ENCODE data around the gene TOMM70. TPM values are rescaled to one million over a fixed set of nuclear protein-coding genes. Genes with fewer than 3 reads are reported as not detected.
A peak's percentile ranks its signal among the peaks of the same experiment; 100 is the strongest.

Gene TOMM70
- total RNA-seq, 4 donors from 2014 or later = 26.9 to 34.1 (median 31.3) TPM

GRCh38 chr3:100399341-100400071, 1.4 kb downstream of the TOMM70 start:
- no peak for DNase-seq (ENCODE audit: low spot score in 2 of 2)
- Histone ChIP-seq H3K36me3 (no peaks in the 10 kb centered on the region), H3K4me1 (peaks cover 49% of the 10 kb centered on the region), H3K4me3 (peak overlapping the region; percentile 69), H3K9me3 (no peaks in the 10 kb centered on the region), H3K27me3 (no peaks in the 10 kb centered on the region), H3K27ac (no peak overlapping the region)
- WGBS = 41% methylated on average over 9 of the region's 9 CpGs
- TF ChIP-seq POLR2AphosphoS5 (IDR thresholded peaks at IDR 0.05) (no peak), EP300 (IDR thresholded peaks at IDR 0.05) (no peak)

DNA sequence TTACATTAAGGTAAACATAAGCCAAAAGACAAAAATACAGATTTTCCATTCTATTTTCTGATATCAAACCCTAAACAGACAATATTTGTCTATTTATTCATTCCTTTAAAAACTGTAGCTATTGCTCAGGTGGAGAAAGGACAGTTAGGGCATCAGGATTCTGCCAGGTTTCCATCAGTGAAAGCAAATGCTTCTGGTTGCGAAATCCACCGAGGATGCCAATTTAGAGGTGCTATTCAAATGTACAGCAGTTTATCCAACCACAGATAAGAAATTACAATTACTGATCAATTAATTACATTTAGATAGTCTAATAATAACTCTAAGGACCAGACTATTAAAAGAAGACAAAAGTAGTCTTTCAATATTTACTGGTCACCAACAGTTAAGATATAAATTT, 3.9 kb downstream of the TOMM70 start:
- no peak overlapping the region for H3K4me3 ChIP-seq
- H3K27ac ChIP-seq = no peak overlapping the region
- no peaks in the 10 kb centered on the region for H3K36me3 ChIP-seq
- no peaks in the 10 kb centered on the region for H3K27me3 ChIP-seq
- DNase-seq (ENCODE audit: low spot score in 2 of 2) = no peak
- H3K9me3 ChIP-seq = no peaks in the 10 kb centered on the region
- H3K4me1 ChIP-seq = peaks cover 26% of the 10 kb centered on the region
- WGBS = 50% methylated on average over 2 of the region's 2 CpGs
- no peak for TF ChIP-seq CTCF (IDR thresholded peaks at IDR 0.05)
- no peak for TF ChIP-seq POLR2AphosphoS5 (IDR thresholded peaks at IDR 0.05)
- TF ChIP-seq POLR2A (IDR thresholded peaks at IDR 0.05) = no peak
- no peak for TF ChIP-seq EP300 (IDR thresholded peaks at IDR 0.05)

DNA sequence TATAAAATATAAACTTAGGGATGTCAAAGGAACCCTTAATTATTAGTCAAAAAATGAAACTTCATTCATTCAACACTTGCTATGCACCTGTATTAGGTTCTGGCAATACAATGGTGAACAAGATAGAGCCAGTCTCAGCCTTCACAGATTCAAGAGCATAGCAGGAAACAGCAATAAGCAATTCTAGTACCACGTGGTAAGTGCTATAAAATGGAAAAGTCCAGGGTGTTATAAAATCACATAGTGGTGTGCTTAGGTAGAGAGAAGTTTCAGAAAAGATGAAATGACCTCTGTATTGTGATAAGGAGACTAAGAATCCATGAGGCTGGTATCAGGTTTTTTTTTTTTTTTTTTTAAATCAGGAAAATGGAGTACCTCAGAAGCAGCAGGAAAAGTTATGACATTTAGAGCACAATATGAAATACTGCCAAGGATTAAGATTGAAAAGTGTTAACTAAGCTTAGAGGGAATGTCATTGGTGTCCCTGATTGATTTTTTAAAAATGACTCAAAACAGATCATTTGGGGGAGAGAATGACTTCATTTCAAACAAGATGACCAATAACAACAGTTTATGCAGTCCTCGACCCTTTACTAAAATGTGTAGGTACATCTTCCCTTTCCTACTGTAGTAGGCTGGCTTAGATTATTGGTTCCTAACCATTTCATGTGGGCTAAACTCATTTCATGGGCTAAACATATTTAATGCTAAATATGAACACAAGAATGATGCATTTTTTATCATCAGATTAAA, 5.0 kb downstream of the TOMM70 start:
- H3K4me3 ChIP-seq = no peak overlapping the region
- H3K9me3 ChIP-seq = no peaks in the 10 kb centered on the region
- no peak overlapping the region for H3K27ac ChIP-seq
- TF ChIP-seq POLR2AphosphoS5 (IDR thresholded peaks at IDR 0.05) (no peak), POLR2A (IDR thresholded peaks at IDR 0.05) (no peak), EP300 (IDR thresholded peaks at IDR 0.05) (no peak), CTCF (IDR thresholded peaks at IDR 0.05) (no peak)
- peaks cover 22% of the 10 kb centered on the region for H3K4me1 ChIP-seq
- H3K27me3 ChIP-seq = no peaks in the 10 kb centered on the region
- H3K36me3 ChIP-seq = no peaks in the 10 kb centered on the region
- no peak for DNase-seq (ENCODE audit: low spot score in 2 of 2)
- 56% methylated on average over 2 of the region's 2 CpGs for WGBS

DNA sequence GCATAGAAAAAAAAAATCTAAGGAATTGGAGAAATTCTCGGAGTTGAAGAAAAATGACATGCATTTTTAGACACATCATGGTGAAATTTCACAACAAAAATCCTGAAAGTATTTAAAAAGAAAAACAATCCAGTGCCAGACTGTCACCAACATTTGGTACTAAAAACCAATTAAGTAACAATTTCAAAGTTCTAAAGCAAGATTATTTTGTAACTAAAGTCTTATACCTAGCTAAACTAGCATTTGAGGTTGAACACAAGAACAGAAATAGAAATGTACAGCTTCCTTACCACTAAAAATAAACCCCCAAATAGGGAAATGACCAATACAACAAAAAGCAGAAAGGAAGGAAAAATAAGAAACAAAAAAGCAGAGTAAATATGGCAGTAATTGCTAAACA, 11.9 kb downstream of the TOMM70 start:
- no peak for DNase-seq (ENCODE audit: low spot score in 2 of 2)
- Histone ChIP-seq H3K4me1 (no peaks in the 10 kb centered on the region), H3K9me3 (peaks cover 9% of the 10 kb centered on the region), H3K27ac (no peak overlapping the region), H3K4me3 (no peak overlapping the region), H3K36me3 (peaks cover 24% of the 10 kb centered on the region), H3K27me3 (no peaks in the 10 kb centered on the region)
- WGBS = 97% methylated on average over 1 of the region's 1 CpG
- TF ChIP-seq EP300 (IDR thresholded peaks at IDR 0.05) (no peak), POLR2AphosphoS5 (IDR thresholded peaks at IDR 0.05) (no peak), POLR2A (IDR thresholded peaks at IDR 0.05) (no peak), CTCF (IDR thresholded peaks at IDR 0.05) (no peak)

DNA sequence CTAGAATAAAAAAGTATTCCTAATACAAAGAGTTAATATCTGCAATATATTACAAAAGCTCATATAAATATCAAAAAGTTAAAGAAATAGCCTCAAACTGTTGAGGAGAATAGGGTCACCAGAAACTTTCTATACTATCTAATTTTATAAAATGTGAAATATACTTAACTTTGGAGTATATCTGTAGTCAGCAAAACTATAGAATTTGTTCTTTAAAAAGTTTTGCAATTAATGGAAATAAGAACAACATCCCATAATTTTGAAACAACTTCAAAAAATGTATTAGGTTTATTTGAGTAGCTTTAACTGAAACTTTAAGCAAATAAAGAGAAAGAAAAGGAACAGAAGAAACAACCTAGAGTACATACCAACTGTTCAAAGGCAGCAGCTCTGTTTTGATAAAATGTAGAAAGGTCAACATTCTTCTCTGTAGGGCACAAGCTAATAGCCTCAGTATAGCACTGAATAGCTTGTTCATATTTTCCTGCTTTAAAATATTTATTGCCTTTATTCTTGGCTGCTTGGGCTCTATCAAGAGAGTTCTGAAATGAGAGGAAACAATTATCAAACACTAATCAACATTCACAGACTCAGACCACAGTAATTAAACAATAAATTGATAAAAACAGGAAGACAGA, 14.3 kb downstream of the TOMM70 start:
- Histone ChIP-seq H3K27me3 (no peaks in the 10 kb centered on the region), H3K9me3 (peaks cover 9% of the 10 kb centered on the region), H3K4me1 (no peaks in the 10 kb centered on the region), H3K36me3 (peaks cover 42% of the 10 kb centered on the region), H3K27ac (no peak overlapping the region), H3K4me3 (no peak overlapping the region)
- DNase-seq (ENCODE audit: low spot score in 2 of 2) = no peak
- TF ChIP-seq POLR2AphosphoS5 (IDR thresholded peaks at IDR 0.05) (no peak), CTCF (IDR thresholded peaks at IDR 0.05) (no peak), POLR2A (IDR thresholded peaks at IDR 0.05) (no peak), EP300 (IDR thresholded peaks at IDR 0.05) (no peak)
